ENCODE measurements around the gene PSD2.

Gene PSD2

DNA sequence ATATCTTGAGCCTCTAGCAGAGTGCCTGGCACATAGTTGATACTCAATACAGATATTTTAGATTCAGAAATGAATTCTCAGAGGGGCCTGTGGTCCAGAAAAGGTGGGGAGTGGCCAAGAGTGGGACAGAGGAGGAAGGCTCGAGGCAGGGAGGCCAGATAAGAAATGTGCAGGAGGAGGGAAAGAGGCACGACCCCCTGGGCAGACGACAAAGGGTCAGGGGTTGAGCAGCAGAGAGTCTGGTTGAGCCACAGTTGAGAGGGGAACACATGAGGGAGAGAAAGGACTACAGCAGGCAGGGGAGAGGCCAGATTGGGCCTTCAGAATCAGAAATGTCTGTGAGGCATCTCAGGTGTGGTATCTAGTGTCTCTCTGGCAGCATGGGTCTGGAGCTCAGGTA lies 89.1 kb downstream of the PSD2 start:
- no peak for DNase-seq

DNA sequence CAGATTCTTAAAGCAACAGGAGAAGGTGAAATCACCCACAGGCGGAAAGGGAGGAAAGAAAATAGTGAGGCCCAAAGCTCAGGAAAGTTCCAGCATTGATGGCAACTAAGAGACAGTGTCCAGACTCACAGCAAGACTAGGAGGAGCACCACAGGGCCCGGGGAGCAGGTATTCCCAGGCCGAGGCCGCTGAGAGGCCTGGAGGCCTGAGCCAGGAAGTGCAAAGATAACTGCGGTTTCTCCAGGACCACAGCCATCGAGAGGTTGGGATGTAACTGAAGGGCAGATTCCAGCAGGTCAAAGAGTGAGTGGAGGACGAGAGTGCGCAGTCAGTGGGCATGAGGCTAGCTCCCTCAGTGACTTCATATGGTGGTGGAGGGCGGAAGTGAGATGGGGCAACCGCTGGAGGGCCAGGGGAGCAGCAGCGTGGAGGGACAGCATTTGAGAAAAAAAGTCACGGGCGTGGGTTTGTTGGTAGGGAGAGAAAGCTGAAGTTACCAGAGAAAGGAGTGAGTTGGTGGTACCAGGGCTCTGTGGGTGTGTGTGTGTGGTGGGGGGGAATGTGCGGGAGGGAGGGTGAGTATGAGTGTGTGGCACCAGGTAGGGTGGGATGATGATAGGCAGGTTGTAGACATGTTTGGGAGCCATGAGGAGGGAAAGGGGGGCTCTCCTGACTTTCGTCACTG lies 89.7 kb downstream of the PSD2 start:
- DNase-seq: no peak

DNA sequence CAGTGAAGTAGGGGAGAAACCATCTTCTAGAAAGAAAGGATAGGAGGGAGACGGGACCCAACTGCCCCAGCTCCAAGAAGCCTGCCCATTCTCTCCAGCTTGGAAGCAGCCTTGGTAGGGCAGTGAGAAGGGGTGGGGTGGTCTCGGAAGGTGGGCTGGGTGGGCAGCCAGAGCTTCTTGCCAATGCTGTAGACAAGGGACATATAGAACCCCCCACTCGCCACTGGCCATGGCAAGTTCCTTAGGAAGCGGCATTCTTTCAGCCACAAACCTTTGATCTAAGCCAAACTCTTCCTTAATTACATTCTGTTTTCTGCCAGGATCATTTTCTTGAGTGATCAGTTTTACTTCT lies 90.2 kb downstream of the PSD2 start:
- DNase-seq: no peak

DNA sequence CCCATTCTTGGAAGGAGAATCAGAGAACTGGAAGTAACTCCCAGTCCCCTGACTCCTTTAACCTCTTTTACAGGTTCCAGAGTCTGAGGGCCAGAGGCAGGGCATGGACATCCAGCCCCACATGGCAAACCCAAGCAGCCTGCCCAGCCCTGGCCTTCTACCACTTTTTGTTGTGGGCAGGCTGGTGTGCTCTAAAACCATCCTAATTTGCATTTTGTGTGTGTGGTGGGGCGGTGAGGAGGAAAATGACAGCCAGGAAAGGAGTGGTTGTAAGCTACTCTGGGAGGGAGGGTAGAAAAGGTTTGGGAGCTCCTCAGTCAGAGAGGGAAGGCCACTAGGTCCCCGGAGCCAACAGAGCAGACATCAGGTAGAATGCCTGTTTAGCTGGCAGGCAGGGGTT lies 90.6 kb downstream of the PSD2 start:
- DNase-seq: no peak

DNA sequence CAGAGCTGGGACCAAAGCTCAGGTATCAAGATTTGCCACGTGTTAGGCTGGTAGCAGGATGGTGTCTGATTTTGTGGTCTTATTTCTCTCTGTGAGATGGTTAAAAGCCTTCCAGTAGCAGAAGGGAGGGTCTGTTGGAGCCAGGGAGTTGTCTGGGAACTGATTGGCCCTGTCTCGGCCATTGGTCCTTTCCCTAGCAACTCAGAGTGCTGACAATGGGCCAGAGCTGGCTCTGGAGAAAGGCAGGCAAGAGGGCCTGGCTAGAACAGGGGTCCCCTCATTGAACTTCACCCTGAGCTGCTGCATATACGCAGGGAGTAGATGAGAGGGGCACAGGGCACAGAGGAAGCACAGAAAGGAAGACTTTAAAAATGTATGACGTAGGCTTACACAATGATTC lies 92.8 kb downstream of the PSD2 start:
- DNase-seq: no peak

DNA sequence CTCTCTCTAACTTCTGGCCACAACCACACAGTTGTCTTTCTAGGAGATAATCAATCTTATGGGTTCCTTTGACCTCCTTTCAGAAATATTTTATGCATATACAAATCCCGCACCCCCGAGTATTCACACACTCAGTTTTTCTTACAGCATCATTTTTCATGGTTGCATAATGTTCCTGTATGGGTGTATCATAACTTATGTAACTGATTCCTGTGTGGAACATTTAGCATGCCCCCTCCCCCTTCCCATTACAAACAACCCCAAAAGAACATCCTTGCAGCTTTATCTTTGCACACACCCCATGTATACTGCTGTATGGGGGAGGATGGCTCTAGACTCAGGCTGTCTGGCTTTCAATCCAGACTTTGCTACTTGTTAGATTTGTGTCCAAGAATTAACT lies 93.8 kb downstream of the PSD2 start:
- no peak for DNase-seq

DNA sequence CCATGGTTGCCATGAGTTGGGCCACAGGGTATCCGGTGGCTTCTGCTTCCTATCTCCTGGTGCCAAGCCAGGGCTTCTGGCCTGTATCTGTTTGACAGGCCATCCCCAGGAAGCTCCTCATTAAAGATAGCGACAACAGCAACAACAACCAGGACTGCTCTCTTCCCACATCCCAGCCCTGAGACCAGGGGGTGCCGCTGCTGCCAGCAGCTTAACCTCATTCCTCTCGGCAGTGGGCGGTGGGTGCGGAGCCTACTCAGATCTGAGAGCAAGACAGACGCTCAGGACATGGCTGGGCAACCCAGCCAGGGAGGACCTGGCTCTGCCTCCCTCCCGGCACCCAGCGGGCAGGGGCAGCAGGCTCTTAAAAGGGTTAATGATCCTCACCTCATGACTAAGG lies 98.3 kb downstream of the PSD2 start:
- DNase-seq: no peak

Data from stimulated activated CD8-positive, alpha-beta memory T cell treated with anti-CD3 and anti-CD28 coated beads, Interleukin-4, amount 100 ng/mL, for 48 hours (primary cell).